ENCODE results near the gene CEP192. TPM values are rescaled to one million over a fixed set of nuclear protein-coding genes. Genes with fewer than 3 reads are reported as not detected.

CEP192 gene
- total RNA-seq, 1 donor from 2014 or later = 37.5 TPM

DNA sequence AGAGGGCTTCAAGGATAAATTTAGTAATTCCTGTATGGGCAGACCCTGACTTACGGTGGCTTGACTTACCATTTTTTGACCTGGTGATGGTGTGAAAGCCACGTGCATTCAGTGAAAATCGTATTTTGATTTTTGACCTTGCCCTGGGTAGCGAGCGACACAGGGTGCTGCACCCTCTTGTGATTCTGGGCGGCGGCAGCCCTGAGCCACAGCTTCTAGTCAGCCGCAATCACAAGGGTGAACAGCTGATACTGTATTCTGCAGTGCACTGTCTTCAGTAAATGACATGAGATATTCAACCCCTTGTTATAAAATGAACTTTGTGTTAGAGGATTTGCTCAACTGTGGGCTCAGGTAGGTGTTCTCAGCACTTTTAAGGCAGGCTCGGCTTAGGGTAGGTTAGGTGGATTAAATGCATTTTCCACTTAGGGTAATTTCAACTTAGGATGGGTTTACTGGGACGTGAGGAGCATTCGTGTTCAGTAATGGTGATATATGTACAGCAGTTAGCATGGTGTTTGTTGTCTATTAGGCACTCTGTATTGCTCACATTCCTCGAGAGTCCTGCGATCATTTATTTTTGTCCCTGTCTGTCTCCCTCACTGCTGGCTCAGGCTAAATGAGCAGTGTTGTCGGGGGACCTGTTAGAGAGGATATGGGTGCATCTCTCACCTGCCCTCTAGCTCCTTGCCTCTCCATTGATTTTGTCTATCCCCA lies 109.9 kb downstream of the CEP192 start:
- Mint-ChIP-seq H3K4me3 (no peak overlapping the region), H3K9me3 (no peaks in the 10 kb centered on the region), H3K27ac (no peak overlapping the region), H3K27me3 (no peaks in the 10 kb centered on the region), H3K4me1 (ENCODE audit: unreplicated experiment) (no peaks in the 10 kb centered on the region), H3K36me3 (peaks cover 52% of the 10 kb centered on the region)
- TF ChIP-seq, protein P1, sequence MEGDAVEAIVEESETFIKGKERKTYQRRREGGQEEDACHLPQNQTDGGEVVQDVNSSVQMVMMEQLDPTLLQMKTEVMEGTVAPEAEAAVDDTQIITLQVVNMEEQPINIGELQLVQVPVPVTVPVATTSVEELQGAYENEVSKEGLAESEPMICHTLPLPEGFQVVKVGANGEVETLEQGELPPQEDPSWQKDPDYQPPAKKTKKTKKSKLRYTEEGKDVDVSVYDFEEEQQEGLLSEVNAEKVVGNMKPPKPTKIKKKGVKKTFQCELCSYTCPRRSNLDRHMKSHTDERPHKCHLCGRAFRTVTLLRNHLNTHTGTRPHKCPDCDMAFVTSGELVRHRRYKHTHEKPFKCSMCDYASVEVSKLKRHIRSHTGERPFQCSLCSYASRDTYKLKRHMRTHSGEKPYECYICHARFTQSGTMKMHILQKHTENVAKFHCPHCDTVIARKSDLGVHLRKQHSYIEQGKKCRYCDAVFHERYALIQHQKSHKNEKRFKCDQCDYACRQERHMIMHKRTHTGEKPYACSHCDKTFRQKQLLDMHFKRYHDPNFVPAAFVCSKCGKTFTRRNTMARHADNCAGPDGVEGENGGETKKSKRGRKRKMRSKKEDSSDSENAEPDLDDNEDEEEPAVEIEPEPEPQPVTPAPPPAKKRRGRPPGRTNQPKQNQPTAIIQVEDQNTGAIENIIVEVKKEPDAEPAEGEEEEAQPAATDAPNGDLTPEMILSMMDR (conservative IDR thresholded peaks at IDR 0.05) = no peak
- no peak for DNase-seq (ENCODE audit: extremely low spot score, unreplicated experiment)

DNA sequence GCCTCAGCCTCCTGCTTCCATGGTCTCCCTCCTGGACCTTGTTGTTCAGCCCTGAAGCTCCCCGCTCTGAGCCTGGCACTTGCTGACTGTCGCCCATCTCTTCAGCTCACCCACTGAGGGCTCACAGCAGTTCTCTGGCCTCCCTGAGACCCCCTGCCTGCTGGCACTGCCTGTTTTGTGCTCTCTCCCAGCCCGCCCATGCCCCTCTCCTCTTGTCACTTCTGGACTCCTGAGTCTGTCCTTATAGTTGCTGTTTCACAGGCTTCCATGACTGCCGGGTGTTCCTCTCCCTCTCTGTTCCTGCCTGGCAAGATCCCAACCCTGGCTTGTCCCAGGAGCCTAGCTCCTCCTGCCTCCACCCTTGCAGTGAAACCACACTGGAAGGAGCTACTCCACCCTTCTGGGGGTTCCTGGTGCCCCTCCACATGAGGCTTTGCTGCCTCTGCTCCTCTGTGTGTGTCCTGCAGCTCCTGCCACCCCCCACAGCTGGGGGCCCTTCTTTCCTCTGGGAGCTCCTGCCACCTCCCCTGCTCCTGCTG lies 110.6 kb downstream of the CEP192 start:
- Mint-ChIP-seq H3K9me3 (no peaks in the 10 kb centered on the region), H3K4me3 (no peak overlapping the region), H3K27me3 (no peaks in the 10 kb centered on the region), H3K36me3 (peaks cover 55% of the 10 kb centered on the region), H3K4me1 (ENCODE audit: unreplicated experiment) (no peaks in the 10 kb centered on the region), H3K27ac (no peak overlapping the region)
- TF ChIP-seq, protein P1 (conservative IDR thresholded peaks at IDR 0.05) = no peak
- peak; percentile 56 for DNase-seq (ENCODE audit: extremely low spot score, unreplicated experiment)

DNA sequence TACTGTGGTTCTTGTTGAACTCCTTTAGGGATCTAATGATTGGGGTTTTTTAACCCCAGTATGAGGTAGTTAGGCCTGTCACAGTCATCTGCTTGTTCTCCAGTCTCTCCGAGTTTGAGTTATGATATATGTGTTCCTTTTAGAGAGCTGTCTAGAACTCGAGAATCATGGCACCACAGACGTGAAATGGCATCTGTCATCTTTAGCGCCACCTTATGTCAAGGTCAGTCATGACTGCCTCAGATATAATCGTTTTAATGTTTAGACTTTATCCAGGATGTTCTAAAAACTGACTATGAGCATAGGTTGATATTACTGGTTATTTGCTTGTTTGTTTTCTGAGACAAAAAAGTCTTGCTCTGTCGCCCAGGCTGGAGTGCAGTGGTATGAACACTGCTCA lies 112.2 kb downstream of the CEP192 start:
- no peak overlapping the region for H3K27ac Mint-ChIP-seq
- TF ChIP-seq, protein P1 (conservative IDR thresholded peaks at IDR 0.05) = peak; percentile 52
- H3K27me3 Mint-ChIP-seq = no peaks in the 10 kb centered on the region
- H3K4me1 Mint-ChIP-seq (ENCODE audit: unreplicated experiment) = no peaks in the 10 kb centered on the region
- DNase-seq (ENCODE audit: extremely low spot score, unreplicated experiment) = no peak
- no peaks in the 10 kb centered on the region for H3K9me3 Mint-ChIP-seq
- peaks cover 64% of the 10 kb centered on the region for H3K36me3 Mint-ChIP-seq
- no peak overlapping the region for H3K4me3 Mint-ChIP-seq

DNA sequence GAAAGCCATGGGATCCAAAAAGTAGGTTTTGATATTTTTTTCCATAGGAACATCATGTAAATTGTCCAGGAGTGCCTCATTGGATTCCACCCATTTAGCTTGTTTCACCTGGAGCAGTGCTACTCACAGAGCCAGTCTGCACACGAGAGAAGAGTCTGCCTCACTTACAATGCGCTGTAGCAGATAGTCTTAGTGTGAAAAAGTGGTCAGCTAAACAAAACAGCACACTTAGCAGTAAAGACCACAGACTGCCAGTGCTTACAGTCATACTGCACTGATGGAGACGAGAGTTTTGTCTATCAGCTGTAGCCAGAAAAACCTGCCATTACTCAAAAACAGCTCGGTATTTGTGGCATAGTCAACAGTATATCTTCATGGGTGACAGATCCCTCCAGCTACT lies 113.9 kb downstream of the CEP192 start:
- Mint-ChIP-seq H3K36me3 (peaks cover 74% of the 10 kb centered on the region), H3K9me3 (no peaks in the 10 kb centered on the region), H3K27ac (no peak overlapping the region), H3K4me1 (ENCODE audit: unreplicated experiment) (no peaks in the 10 kb centered on the region), H3K4me3 (no peak overlapping the region), H3K27me3 (no peaks in the 10 kb centered on the region)
- no peak for DNase-seq (ENCODE audit: extremely low spot score, unreplicated experiment)
- TF ChIP-seq, protein P1 (conservative IDR thresholded peaks at IDR 0.05) = no peak

DNA sequence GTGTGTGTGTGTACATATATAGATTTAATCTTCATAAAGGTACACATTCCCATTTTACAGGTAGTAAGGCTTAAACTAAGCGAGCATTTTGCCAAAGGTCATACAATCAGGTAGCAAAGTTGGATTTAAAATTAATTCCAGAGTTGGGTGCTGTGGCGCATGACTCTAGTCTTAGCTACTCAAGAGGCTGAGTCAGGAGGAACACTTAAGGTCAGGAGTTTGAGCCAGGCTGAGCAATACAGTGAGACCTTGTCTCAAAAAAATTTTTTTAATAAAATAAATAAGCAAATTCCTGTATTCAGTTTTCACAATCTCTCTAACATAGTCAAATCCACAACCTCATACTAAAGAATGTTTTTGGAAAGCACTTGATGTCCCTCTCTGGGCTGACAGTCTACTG lies 115.9 kb downstream of the CEP192 start:
- TF ChIP-seq, protein P1 (conservative IDR thresholded peaks at IDR 0.05) = no peak
- no peak overlapping the region for H3K4me3 Mint-ChIP-seq
- H3K27ac Mint-ChIP-seq = no peak overlapping the region
- H3K27me3 Mint-ChIP-seq = no peaks in the 10 kb centered on the region
- no peaks in the 10 kb centered on the region for H3K4me1 Mint-ChIP-seq (ENCODE audit: unreplicated experiment)
- H3K36me3 Mint-ChIP-seq = peaks cover 63% of the 10 kb centered on the region
- no peaks in the 10 kb centered on the region for H3K9me3 Mint-ChIP-seq
- DNase-seq (ENCODE audit: extremely low spot score, unreplicated experiment) = no peak
